ENCODE measurements around the gene MBNL1.

DNA sequence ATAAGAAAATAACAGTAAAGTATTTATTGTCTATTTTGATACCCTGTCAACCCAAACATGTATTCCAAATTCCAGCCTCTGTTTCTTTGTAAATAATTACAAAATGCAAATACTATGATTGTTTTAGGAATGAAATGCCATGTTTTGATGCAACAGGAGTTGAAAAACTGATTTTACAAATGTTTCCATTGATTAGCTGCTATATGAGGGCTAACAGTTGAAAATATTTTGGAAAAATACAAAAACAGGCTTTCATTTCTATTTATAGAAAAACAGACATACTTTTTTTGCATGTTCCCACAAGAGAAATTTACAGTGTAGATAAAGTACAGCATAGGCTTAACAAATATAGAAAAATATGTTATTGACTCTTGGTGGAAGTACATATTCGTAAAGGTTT lies 20.0 kb downstream of the MBNL1 start:
- TF ChIP-seq, protein P1, sequence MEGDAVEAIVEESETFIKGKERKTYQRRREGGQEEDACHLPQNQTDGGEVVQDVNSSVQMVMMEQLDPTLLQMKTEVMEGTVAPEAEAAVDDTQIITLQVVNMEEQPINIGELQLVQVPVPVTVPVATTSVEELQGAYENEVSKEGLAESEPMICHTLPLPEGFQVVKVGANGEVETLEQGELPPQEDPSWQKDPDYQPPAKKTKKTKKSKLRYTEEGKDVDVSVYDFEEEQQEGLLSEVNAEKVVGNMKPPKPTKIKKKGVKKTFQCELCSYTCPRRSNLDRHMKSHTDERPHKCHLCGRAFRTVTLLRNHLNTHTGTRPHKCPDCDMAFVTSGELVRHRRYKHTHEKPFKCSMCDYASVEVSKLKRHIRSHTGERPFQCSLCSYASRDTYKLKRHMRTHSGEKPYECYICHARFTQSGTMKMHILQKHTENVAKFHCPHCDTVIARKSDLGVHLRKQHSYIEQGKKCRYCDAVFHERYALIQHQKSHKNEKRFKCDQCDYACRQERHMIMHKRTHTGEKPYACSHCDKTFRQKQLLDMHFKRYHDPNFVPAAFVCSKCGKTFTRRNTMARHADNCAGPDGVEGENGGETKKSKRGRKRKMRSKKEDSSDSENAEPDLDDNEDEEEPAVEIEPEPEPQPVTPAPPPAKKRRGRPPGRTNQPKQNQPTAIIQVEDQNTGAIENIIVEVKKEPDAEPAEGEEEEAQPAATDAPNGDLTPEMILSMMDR (IDR thresholded peaks at IDR 0.05), result no peak
- no peak for TF ChIP-seq POLR2A (IDR thresholded peaks at IDR 0.05)
